ENCODE results near the gene PKNOX2. TPM values are rescaled to one million over a fixed set of nuclear protein-coding genes. Genes with fewer than 3 reads are reported as not detected.

The PKNOX2 gene
- total and polyA plus RNA-seq, 9 of the 15 experiments (the other 6 are each of a cell fraction or from before 2014, with no cell fraction given): not detected

DNA sequence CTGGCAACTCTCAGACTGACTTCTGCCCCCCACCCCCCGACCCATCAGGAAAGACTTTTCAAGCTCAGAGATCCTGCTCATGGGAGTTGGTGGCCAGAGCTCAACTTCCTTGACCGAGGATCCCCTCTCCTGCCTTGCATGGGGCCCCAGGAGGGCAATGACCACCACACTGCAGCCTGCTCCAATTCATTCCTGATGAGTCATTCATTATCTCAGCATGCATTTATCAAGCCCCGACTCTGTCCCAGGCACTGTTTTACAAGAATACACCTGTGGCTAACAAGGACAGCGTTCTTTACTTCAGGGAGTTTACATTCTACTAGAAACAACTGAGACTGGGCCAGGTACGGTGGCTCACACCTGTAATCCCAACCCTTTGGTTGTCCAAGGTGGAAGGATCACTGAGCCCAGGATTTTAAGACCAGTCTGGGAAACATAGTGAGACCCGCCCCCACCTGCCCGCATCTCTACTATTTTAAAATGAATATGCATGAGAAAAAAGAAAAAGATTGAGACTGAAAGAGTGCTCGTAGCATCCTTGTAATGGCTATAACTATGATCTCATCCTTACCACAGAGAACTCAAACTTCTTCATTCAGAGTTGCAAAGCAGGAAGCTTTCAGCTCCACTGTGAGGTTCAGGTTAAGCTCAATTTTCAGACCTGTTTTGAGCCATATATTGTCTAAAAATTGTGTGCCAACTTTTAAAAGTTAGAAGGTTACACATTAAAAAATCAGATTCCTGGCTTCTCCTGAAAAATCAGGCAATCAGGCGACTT, 271.1 kb downstream of the PKNOX2 start (continued):
- TF ChIP-seq, protein P1, sequence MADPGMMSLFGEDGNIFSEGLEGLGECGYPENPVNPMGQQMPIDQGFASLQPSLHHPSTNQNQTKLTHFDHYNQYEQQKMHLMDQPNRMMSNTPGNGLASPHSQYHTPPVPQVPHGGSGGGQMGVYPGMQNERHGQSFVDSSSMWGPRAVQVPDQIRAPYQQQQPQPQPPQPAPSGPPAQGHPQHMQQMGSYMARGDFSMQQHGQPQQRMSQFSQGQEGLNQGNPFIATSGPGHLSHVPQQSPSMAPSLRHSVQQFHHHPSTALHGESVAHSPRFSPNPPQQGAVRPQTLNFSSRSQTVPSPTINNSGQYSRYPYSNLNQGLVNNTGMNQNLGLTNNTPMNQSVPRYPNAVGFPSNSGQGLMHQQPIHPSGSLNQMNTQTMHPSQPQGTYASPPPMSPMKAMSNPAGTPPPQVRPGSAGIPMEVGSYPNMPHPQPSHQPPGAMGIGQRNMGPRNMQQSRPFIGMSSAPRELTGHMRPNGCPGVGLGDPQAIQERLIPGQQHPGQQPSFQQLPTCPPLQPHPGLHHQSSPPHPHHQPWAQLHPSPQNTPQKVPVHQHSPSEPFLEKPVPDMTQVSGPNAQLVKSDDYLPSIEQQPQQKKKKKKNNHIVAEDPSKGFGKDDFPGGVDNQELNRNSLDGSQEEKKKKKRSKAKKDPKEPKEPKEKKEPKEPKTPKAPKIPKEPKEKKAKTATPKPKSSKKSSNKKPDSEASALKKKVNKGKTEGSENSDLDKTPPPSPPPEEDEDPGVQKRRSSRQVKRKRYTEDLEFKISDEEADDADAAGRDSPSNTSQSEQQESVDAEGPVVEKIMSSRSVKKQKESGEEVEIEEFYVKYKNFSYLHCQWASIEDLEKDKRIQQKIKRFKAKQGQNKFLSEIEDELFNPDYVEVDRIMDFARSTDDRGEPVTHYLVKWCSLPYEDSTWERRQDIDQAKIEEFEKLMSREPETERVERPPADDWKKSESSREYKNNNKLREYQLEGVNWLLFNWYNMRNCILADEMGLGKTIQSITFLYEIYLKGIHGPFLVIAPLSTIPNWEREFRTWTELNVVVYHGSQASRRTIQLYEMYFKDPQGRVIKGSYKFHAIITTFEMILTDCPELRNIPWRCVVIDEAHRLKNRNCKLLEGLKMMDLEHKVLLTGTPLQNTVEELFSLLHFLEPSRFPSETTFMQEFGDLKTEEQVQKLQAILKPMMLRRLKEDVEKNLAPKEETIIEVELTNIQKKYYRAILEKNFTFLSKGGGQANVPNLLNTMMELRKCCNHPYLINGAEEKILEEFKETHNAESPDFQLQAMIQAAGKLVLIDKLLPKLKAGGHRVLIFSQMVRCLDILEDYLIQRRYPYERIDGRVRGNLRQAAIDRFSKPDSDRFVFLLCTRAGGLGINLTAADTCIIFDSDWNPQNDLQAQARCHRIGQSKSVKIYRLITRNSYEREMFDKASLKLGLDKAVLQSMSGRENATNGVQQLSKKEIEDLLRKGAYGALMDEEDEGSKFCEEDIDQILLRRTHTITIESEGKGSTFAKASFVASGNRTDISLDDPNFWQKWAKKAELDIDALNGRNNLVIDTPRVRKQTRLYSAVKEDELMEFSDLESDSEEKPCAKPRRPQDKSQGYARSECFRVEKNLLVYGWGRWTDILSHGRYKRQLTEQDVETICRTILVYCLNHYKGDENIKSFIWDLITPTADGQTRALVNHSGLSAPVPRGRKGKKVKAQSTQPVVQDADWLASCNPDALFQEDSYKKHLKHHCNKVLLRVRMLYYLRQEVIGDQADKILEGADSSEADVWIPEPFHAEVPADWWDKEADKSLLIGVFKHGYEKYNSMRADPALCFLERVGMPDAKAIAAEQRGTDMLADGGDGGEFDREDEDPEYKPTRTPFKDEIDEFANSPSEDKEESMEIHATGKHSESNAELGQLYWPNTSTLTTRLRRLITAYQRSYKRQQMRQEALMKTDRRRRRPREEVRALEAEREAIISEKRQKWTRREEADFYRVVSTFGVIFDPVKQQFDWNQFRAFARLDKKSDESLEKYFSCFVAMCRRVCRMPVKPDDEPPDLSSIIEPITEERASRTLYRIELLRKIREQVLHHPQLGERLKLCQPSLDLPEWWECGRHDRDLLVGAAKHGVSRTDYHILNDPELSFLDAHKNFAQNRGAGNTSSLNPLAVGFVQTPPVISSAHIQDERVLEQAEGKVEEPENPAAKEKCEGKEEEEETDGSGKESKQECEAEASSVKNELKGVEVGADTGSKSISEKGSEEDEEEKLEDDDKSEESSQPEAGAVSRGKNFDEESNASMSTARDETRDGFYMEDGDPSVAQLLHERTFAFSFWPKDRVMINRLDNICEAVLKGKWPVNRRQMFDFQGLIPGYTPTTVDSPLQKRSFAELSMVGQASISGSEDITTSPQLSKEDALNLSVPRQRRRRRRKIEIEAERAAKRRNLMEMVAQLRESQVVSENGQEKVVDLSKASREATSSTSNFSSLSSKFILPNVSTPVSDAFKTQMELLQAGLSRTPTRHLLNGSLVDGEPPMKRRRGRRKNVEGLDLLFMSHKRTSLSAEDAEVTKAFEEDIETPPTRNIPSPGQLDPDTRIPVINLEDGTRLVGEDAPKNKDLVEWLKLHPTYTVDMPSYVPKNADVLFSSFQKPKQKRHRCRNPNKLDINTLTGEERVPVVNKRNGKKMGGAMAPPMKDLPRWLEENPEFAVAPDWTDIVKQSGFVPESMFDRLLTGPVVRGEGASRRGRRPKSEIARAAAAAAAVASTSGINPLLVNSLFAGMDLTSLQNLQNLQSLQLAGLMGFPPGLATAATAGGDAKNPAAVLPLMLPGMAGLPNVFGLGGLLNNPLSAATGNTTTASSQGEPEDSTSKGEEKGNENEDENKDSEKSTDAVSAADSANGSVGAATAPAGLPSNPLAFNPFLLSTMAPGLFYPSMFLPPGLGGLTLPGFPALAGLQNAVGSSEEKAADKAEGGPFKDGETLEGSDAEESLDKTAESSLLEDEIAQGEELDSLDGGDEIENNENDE (IDR thresholded peaks at IDR 0.05; ENCODE audit: low read depth, low read length): no peak
- TF ChIP-seq ZNF583 (CRISPR knock-in tag; IDR thresholded peaks at IDR 0.05) (no peak), TRIM28 (IDR thresholded peaks at IDR 0.05) (no peak), ETV5 (CRISPR knock-in tag; IDR thresholded peaks at IDR 0.05; ENCODE audit: low read depth) (no peak), USF2 (CRISPR knock-in tag; IDR thresholded peaks at IDR 0.05) (no peak), ZNF318 (IDR thresholded peaks at IDR 0.05; ENCODE audit: borderline replicate concordance in 1 of 2, low read depth in 1 of 2) (no peak)
